ENCODE results near the gene CEACAM1.
"Not testable (repeated sequence)": the region's sequence is repeated elsewhere in the genome, so short reads cannot be mapped to it uniquely, and the experiment has no call there.

CEACAM1 gene

DNA sequence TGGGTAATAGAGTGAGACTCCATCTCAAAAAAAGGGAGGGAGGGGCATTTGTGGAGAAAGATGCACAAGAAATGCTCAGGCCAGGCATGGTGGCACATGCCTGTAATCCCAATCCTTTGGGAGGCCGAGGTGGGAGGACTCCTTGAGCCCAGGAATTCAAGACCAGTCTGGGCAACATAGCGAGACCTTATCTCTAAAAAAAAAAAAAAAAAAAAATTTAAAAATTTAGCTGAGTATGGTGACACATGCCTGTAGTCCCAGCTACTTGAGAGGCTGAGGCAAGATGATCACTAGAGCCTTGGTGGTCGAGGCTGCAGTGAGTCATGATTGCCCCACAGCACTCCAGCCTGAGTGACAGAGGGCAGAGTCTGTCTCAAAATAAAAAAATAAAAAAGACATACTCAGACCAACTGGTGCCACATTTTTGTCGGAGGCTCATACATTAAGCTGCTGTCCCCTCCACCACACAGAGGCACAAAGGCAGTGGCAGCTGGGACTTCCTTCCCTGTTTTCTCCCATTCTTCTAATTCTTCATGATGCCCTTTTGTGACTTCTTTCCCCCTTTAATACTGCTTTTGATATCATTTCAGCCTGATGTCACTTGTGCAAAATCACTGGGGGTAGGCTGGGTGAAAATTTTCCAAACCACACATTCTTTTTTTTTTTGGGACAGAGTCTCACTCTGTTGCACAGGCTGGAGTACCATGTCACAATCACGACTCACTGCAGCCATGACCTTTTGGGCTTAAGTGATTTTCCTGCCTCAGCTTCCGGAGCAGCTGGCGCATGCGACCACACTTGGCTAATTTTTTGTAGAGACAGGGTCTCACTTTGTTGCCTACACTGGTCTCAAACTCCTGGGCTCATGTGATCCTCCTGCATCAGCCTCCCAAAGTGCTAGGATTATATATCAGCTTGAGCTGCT lies 58.7 kb downstream of the CEACAM1 start:
- peak overlapping the region; percentile 90; the same call in 1 of the 2 replicates for H3K27ac ChIP-seq
- TF ChIP-seq, protein P1, sequence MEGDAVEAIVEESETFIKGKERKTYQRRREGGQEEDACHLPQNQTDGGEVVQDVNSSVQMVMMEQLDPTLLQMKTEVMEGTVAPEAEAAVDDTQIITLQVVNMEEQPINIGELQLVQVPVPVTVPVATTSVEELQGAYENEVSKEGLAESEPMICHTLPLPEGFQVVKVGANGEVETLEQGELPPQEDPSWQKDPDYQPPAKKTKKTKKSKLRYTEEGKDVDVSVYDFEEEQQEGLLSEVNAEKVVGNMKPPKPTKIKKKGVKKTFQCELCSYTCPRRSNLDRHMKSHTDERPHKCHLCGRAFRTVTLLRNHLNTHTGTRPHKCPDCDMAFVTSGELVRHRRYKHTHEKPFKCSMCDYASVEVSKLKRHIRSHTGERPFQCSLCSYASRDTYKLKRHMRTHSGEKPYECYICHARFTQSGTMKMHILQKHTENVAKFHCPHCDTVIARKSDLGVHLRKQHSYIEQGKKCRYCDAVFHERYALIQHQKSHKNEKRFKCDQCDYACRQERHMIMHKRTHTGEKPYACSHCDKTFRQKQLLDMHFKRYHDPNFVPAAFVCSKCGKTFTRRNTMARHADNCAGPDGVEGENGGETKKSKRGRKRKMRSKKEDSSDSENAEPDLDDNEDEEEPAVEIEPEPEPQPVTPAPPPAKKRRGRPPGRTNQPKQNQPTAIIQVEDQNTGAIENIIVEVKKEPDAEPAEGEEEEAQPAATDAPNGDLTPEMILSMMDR (conservative IDR thresholded peaks at IDR 0.05) = no peak

DNA sequence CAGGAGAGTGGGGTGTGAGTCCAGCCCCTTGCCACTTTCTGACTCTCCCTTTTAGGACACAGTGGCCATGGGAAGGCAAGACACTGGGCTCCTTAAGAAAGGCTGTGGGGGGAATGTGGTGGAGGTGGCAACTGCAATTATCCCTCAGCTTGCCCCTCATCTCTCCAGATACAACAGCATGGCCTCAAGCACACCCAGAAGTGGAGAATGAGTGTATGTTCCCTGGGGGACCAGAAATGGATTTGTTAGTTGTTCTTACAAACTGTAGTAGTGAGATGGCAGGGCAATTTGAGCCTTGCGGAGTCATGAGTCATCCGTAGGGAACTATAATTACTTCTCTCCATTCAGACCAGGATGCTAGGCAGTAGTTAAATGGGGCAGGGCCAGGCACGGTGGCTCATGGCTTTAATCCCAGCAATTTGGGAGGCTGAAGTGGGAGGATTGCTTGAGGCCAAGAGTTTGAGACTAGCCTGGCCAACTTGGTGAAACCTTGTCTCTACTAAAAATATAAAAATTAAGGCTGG lies 59.9 kb downstream of the CEACAM1 start:
- no peak overlapping the region for H3K27ac ChIP-seq

DNA sequence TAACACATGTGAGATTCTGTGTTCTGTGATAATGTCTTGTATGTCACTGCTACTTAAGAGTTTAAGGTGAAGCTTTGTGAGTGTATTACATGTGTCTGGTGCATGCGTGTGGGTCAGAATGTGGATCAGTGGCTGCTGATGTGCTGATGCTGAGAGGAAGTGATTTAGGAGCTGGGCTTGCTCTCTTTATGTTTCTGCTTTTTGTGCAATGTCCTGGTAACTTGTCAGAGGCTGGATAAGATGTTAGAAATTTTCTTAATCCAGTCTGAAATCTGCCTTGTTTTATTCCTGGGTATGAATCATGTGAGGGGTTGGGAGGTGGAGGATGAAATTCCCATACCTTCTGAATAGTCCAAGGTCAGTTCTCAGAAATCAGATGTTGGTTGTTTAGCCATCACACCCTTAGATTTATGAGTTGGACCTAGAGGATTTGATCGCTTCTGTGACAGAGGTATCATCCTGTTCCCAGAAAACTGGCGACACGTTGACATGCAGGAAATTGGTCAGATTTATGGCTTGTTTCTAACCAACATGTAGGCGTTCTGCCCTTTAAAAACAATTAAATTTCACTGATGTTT lies 61.0 kb downstream of the CEACAM1 start:
- H3K27ac ChIP-seq = no peak overlapping the region
- TF ChIP-seq, protein P1 (conservative IDR thresholded peaks at IDR 0.05) = no peak

More for the DNA sequence above, 59.9 kb downstream of the CEACAM1 start:
- TF ChIP-seq, protein P1 (conservative IDR thresholded peaks at IDR 0.05) = no peak

DNA sequence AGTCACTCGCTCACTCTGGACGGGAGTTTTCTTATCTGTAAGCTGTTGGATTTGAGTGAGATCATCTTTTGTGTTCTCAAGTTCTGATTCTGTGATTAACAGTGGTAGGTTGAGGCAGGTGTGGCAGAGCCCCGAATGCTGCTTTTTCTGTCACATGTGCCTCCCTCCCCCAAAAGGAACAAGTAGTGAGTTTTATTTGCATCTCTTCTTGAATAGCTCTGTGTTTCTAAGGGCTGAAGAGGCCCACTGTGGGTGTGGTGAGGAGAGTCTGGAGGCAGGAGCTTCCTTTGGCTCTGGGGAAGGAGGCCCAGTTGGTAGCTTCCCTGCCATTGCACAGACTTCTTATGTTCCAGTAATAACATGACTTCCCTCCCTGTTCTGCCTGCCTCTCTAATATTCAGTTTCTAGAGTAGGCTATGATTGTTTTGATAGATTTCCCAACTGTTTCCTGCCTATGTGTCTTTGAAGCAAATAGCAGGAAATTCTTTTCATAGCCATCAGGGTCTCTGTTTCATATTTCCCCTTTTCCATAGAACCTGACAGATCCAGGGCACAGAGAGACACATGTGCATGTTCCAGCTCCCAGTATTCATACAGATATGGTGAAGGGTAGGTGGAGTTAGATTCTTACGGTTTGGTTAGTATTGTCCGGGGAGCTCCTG lies 61.6 kb downstream of the CEACAM1 start:
- no peak overlapping the region for H3K27ac ChIP-seq
- TF ChIP-seq, protein P1 (conservative IDR thresholded peaks at IDR 0.05) = no peak

DNA sequence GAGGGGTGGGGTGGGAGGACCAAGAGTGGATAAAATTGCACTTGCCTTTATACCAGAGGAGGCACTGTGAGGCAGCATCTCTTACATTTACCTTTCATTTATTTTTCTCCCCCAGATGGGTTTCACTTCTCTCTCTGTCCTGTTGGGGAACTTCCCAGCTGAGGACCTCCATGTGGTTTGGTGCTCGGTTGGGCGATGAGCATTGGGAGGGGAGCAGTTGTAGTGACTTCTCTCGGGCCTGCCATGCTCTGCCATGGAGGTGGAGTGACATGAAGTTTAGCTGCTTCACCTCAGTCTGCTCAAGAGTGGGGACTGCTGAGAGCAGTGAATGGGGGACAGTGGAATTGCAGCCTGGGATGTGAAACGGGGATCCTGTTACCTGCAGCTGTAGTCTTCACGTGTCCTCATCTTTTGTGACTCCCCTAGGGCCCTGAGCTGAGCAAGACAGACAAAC lies 62.4 kb downstream of the CEACAM1 start:
- TF ChIP-seq, protein P1 (conservative IDR thresholded peaks at IDR 0.05) = no peak
- no peak overlapping the region for H3K27ac ChIP-seq

DNA sequence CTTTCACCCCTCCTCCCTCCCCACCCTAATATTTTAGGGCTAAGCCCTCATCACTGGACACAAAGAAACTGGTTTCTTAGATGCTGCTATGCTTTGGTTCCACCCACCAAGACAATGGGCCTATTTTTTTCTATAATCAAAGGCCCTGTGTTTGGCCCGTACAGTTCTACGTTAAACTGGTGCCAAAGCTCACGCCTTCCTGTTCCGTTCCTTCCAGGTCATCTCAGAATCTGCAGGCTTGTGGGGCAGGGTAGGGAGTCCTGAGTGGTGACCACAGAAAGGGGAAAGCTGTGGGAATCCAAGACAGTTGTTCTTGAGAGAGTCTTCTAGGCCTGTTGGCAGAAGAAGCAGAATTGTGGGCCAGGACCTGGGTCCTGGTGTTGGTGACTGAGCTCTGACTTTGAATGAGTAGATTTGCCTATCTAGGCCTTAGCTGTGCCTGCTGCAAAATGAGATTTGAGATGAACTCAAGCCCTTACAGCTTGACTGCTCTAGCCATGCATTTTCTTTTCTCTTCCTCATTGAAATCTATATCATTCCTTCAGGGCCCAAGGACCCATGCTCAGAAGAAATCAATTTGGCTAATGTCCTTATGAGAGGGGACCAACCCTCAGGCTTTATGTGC lies 66.5 kb downstream of the CEACAM1 start:
- H3K27ac ChIP-seq = no peak overlapping the region
- TF ChIP-seq, protein P1 (conservative IDR thresholded peaks at IDR 0.05) = no peak

DNA sequence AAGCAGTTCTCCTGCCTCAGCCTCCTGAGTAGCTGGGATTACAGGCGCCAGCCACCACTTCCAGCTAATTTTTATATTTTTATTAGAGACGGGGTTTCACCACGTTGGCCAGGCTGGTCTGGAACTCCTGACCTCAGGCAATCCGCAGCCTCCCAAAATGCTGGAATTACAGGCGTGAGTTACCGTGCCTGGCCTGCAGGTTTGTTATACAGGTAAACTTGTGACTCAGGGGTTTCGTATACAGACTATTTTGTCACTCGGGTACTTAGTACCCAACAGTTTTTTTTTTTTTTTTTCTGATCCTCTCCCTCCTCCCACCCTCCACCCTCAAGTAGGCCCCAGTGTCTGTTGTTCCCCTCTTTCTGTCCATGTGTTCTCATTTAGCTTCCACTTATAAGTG lies 67.0 kb downstream of the CEACAM1 start:
- not testable (repeated sequence) for H3K27ac ChIP-seq

Measured in VCaP (cell line).